ENCODE data around the gene STPG3. TPM values are rescaled to one million over a fixed set of nuclear protein-coding genes. Genes with fewer than 3 reads are reported as not detected.
A peak's percentile ranks its signal among the peaks of the same experiment; 100 is the strongest.

Gene STPG3
- total RNA-seq, 1 donor from 2014 or later: not detected

DNA sequence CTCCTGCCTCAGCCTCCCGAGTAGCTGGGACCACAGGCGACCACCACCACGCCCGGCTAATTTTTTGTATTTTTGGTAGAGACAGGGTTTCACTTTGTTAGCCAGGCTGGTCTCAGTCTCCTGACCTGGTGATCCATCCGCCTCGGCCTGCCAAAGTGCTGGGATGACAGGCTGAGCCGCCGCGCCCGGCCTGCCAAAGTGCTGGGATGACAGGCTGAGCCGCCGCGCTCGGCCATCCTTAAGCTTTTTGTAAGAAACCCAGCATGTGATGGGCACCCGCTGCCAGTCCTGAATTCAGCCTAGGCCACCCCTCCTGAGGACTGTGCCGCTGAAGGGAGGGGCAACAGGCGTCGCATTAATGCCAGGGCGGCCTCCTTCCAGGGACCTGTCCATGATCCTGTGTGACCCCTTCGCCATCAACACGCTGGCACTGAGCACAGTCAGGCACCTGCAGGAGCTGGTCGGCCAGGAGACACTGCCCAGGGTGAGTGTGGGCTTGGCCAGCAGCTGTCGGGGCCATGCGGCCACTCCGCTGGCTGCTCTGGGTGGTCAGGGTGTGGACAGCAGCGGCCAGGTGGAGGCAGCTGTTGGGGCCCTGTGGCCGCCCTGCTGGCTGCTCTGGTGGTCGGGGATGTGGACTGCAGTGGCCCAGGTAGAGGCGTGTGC, 14.5 kb downstream of the STPG3 start:
- DNase-seq (ENCODE audit: low read depth, low spot score): no peak

DNA sequence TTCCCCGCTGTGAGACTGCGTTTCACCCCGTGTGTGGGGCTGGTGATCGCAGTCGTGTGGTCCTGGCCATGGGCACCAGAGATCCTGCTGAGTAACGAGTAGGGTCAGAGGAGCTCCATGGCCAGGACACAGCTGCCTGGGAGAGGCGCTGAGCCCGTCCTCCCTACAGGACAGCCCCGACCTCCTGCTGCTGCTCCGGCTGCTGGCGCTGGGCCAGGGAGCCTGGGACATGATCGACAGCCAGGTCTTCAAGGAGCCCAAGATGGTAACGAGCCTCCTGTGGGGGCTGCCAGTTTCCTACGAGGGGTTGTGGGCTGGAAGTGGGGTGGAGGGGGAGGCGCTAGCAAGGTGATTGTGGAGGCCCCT, 15.1 kb downstream of the STPG3 start:
- no peak for DNase-seq (ENCODE audit: low read depth, low spot score)

GRCh38 chr9:137266585-137267453, 15.7 kb downstream of the STPG3 start:
- no peak for DNase-seq (ENCODE audit: low read depth, low spot score)

- no peak for DNase-seq (ENCODE audit: low read depth, low spot score)
Observed at GRCh38 chr9:137267933-137268355, 16.9 kb downstream of the STPG3 start.

- no peak for DNase-seq (ENCODE audit: low read depth, low spot score)
Observed at GRCh38 chr9:137268538-137269201, 17.6 kb downstream of the STPG3 start.

DNA sequence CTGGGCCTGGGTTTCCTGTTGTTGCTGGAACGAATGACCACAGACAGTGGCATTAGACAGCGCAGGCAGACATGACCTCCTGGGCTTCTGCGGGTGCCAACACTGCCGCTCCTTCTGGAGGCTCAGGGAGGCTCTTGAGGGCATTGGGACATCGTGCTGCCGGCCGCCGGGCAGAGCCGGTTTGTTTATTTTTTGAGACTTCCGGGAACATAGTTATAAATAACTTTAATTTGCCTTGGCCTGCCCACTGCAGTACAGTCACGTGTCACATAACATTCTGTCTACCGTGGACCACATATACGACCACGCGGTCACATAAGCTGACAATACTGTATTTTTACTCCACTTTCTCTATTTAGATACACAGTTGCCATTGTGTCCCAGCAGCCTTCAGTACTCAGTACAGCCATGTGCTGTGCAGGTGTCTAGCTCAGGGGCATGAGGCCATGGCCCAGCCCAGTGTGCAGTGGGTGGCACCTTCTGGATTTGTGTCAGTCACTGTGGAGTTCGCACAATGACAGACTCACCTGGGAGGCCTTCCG, 18.2 kb downstream of the STPG3 start:
- DNase-seq (ENCODE audit: low read depth, low spot score): no peak

GRCh38 chr9:137270929-137271695, 20.0 kb downstream of the STPG3 start:
- DNase-seq (ENCODE audit: low read depth, low spot score): no peak

DNA sequence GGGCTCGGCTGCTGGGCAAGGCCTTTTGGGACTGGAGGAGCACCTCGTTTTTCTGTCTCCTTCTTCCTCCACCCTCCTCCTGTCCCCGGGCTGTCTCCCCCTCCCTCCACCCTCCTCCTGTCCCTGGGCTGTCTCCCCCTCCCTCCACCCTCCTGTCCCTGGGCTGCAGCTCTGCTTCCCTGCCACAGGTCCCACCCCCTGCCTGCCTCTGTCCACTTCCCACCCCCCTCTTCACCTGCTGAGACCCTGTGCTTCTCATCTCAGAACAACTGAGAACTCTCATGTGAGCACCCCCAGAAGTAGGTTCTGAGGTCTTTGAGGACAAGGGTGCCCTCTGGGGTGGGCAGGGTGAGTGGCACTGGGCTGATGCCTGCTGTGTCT, 20.6 kb downstream of the STPG3 start:
- DNase-seq (ENCODE audit: low read depth, low spot score): no peak

DNA sequence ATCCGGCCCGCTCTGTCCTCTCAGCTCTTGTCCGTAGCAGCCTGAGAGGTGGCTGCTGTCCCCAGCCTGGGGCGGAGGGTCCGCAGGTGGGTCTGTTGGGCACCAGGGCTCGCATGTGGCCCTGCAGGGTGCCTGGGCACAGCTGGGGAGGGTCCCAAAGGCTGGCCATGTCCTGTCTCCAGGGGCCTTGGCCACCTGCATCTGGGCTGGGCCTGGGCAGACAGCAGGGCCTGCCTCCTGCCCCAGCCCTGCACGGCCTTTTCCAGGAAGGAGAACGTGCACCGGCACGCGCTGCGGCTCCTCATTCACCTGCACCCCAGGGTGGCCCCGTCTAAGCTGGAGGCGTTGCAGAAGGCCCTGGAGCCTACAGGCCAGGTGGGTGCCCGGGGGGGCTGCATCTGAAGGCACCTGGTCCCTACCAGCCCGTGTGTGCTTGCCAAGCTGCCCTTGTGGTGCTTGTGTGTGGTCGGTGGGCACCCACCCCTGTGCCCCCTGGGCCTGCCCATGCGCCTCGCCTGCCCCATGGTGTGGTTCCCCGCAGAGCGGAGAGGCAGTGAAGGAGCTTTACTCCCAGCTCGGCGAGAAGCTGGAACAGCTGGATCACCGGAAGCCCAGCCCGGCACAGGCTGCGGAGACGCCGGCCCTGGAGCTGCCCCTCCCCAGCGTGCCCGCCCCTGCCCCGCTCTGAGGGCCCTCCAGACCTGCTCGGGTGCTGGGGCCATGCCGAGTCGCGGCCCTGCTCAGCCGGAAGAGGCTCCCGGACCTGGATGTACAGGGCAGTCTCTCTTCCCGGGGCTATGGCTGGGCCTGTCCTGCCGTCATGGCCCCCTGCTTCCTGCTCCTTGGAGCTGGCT, 21.4 kb downstream of the STPG3 start:
- DNase-seq (ENCODE audit: low read depth, low spot score): no peak

DNA sequence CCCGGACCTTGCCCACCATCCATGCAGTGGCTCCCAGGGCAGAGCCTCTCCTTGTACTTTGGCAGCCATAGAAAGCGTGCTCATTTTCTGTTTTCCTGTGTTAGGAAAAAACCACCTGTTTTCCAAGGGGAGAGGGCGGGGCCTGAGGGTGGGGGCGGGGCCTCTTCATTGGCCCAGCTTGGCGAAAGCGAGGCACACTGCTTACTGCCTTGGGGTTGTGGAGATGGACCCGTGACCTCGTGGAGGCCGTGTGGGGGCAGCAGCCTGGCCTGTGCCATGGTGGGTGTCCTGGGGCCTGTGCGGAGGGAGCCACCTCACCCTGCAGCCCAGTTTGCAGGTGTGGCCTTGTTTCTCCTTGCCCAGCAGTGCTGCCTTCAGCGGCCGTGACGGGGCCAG, 22.0 kb downstream of the STPG3 start:
- no peak for DNase-seq (ENCODE audit: low read depth, low spot score)

- DNase-seq (ENCODE audit: low read depth, low spot score): no peak
Observed at GRCh38 chr9:137273611-137274320, 22.7 kb downstream of the STPG3 start.

- no peak for DNase-seq (ENCODE audit: low read depth, low spot score)
Observed at GRCh38 chr9:137275203-137275587, 24.1 kb downstream of the STPG3 start.

- DNase-seq (ENCODE audit: low read depth, low spot score): no peak
Observed at GRCh38 chr9:137275588-137276472, 24.7 kb downstream of the STPG3 start.

GRCh38 chr9:137276473-137277328, 25.6 kb downstream of the STPG3 start:
- DNase-seq (ENCODE audit: low read depth, low spot score): no peak

GRCh38 chr9:137277329-137278041, 26.4 kb downstream of the STPG3 start, which contains the start of gene TOR4A:
Gene TOR4A (plus strand): TSS chr9:137277726. CDS start chr9:137278690, 964 bp downstream.
- DNase-seq (ENCODE audit: low read depth, low spot score): peak; percentile 76

DNA sequence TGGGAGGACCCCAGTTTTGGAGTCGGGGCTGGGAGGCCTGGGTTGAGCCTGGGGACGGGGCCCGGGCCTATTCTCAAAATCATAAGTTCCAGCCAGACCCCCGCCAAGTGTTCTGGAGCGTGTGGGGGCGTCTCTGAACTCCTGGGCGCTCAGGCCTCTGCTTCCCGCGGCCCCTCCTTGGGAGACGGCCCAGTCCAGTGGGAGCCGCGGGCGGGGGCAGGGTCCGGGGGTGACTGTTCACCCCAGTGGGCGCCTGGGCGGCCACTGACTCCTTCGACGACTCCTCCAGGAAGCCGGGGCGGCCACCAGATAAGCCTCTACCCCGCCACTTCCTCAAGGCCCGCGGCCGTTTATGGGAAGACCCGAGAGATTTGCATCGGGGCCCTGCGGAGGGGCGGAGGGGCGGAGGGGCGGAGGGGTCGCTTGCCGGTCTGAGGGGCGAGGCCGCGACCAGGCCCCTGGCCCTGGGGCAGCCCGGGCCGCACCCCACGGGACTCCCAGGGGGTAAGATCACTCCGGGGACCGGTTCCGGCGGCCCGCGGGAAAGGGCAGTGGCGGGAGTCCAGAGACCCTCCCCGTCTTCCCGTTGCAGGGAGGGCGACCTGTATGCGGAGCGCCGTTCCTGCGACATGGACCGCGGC, 27.1 kb downstream of the STPG3 start:
- no peak for DNase-seq (ENCODE audit: low read depth, low spot score)
